Panc1 (cell line): ENCODE measurements around the gene TNFRSF1B.

ENCODE experiments used
- POLR2AphosphoS5 ChIP-seq: IDR thresholded peaks from 2 replicates; pipeline ENCODE4 v1.6.1; 2012; ENCODE audit warnings: mild to moderate bottlenecking, low read depth, low read length, moderate library complexity
- SIN3A ChIP-seq: IDR thresholded peaks from 2 replicates; pipeline ENCODE4 v1.6.1; 2012; ENCODE audit warnings: low read depth, mild to moderate bottlenecking, low read length, moderate library complexity, borderline replicate concordance; ENCODE audit not compliant: insufficient read depth
- TCF7L2 ChIP-seq: IDR thresholded peaks from 2 replicates; pipeline ENCODE4 v1.6.1; 2011; ENCODE audit warnings: mild to moderate bottlenecking, low read depth, low read length, inconsistent platforms
- TF ChIP-seq, protein P1 (sequence below): fragments of 450-650 bp; IDR thresholded peaks from 2 replicates; pipeline ENCODE4 v1.5.1; 2017; ENCODE audit warnings: mild to moderate bottlenecking

DNA sequence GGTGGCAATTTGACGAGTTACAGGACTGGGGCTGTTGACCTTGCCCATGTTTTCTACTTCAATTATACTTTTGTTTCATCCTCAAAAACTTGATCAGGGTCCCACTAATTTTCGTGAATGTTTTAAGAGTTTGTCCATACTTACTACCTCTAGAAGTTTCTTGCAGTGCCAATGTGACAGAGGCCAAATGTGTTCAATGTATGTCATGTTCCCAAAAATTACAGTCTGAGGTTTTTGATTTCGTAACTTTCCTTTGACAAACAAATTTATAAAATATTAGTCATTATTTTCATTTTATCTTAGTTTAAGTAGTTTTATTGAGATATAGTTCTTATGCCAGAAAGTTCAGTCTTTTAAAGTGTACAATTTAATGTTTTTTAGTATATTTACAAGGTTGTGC is 78.3 kb downstream of the TNFRSF1B start:
- TF ChIP-seq SIN3A (no peak), TCF7L2 (no peak), POLR2AphosphoS5 (no peak)
- TF ChIP-seq, protein P1, sequence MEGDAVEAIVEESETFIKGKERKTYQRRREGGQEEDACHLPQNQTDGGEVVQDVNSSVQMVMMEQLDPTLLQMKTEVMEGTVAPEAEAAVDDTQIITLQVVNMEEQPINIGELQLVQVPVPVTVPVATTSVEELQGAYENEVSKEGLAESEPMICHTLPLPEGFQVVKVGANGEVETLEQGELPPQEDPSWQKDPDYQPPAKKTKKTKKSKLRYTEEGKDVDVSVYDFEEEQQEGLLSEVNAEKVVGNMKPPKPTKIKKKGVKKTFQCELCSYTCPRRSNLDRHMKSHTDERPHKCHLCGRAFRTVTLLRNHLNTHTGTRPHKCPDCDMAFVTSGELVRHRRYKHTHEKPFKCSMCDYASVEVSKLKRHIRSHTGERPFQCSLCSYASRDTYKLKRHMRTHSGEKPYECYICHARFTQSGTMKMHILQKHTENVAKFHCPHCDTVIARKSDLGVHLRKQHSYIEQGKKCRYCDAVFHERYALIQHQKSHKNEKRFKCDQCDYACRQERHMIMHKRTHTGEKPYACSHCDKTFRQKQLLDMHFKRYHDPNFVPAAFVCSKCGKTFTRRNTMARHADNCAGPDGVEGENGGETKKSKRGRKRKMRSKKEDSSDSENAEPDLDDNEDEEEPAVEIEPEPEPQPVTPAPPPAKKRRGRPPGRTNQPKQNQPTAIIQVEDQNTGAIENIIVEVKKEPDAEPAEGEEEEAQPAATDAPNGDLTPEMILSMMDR: no peak
